Measurements from ENCODE around the gene RIN2. TPM values are rescaled to one million over a fixed set of nuclear protein-coding genes. Genes with fewer than 3 reads are reported as not detected.

Gene RIN2
- total RNA-seq, 1 experiment from 2014 or later: 1.0 TPM

- Histone ChIP-seq H2BK5ac (ENCODE audit: insufficient read length, low read length) (no peak overlapping the region), H3K9me3 (ENCODE audit: control insufficient read depth, low read depth, low read length) (no peaks in the 10 kb centered on the region), H3K14ac (ENCODE audit: insufficient read depth, low read length) (no peak overlapping the region), H3K23me2 (ENCODE audit: insufficient read length, low read depth, low read length, poor library complexity, severe bottlenecking) (no peaks in the 10 kb centered on the region), H2BK12ac (ENCODE audit: insufficient read length, low read depth, low read length) (no peak overlapping the region), H2AK5ac (ENCODE audit: insufficient read length, low read length) (no peak overlapping the region), H3K79me1 (ENCODE audit: insufficient read depth, low read depth, low read length, poor library complexity, severe bottlenecking) (no peaks in the 10 kb centered on the region), H4K20me1 (ENCODE audit: control insufficient read depth, insufficient read depth, insufficient read length) (no peaks in the 10 kb centered on the region), H3K9ac (ENCODE audit: extremely low read depth, insufficient read length, low read length) (no peak overlapping the region), H2AFZ (ENCODE audit: low read length) (no peak overlapping the region), H3K56ac (ENCODE audit: insufficient read length, low read depth, low read length) (no peak overlapping the region), H2BK120ac (ENCODE audit: low read depth, low read length, poor library complexity, severe bottlenecking) (no peak overlapping the region), H4K91ac (ENCODE audit: insufficient read length, low read depth, low read length) (no peak overlapping the region), H4K5ac (ENCODE audit: insufficient read length, low read depth, low read length) (no peak overlapping the region), H4K8ac (replicated peaks; ENCODE audit: insufficient read length, low read depth, low read length) (no peak overlapping the region), H3K79me2 (ENCODE audit: insufficient read depth, low read length) (no peaks in the 10 kb centered on the region), H3K27ac (ENCODE audit: insufficient read length, low read depth, low read length) (no peak overlapping the region), H3K27me3 (ENCODE audit: insufficient read depth, low read length) (no peaks in the 10 kb centered on the region), H3K4me2 (ENCODE audit: insufficient read depth, insufficient read length, low read length) (no peak overlapping the region), H3K18ac (ENCODE audit: insufficient read length, low read depth, low read length) (no peak overlapping the region), H2BK20ac (ENCODE audit: low read depth, low read length, poor library complexity, severe bottlenecking) (no peak overlapping the region), H3K23ac (ENCODE audit: insufficient read length, low read depth, low read length) (no peak overlapping the region), H3K4ac (ENCODE audit: low read depth, low read length) (no peak overlapping the region), H2BK15ac (ENCODE audit: low read depth, low read length) (no peak overlapping the region), H3T11ph (ENCODE audit: low read length) (no peak overlapping the region), H3K4me1 (ENCODE audit: insufficient read depth, low read length) (no peaks in the 10 kb centered on the region)
- no peaks in the 10 kb centered on the region for H3K27me3 Mint-ChIP-seq (ENCODE audit: low read depth)
- H3K27ac Mint-ChIP-seq: no peak overlapping the region
- whole genome bisulfite sequencing (ENCODE audit: extremely low coverage, insufficient read length, low lambda C conversion rate): no CpG with 5 or more reads among the region's 6 CpGs
- DNase-seq: no peak
- H3K4me1 Mint-ChIP-seq: no peaks in the 10 kb centered on the region; a peak in 1 of 4 replicates
- H3K36me3 Mint-ChIP-seq (ENCODE audit: insufficient read depth in 1 of 3, low read depth in 3 of 3): no peaks in the 10 kb centered on the region
- H3K9me3 Mint-ChIP-seq: peaks cover 0 to 2% of the 10 kb centered on the region in 2 experiments; a peak in 1 of 5 replicates
- no peak for TF ChIP-seq CTCF (conservative IDR thresholded peaks at IDR 0.05)
- no peak overlapping the region for H3K4me3 Mint-ChIP-seq
Observed at GRCh38 chr20:19802099-19802491, 44.0 kb downstream of the RIN2 start.

All from H9 (cell line).